GM21619 (cell line): ENCODE measurements around the gene ZNF480.
"Not testable (repeated sequence)": the region's sequence is repeated elsewhere in the genome, so short reads cannot be mapped to it uniquely, and the experiment has no call there.

ENCODE experiments used
- ATAC-seq: cut with Tn5 transposase; IDR thresholded peaks from one replicate; pipeline ENCODE4 v1.9.1; 2021; ENCODE audit not compliant: unreplicated experiment

ZNF480 gene

GRCh38 chr19:52336791-52337381 is 39.9 kb downstream of the ZNF480 start:
- no peak for ATAC-seq

GRCh38 chr19:52339022-52339421 is 42.1 kb downstream of the ZNF480 start:
- ATAC-seq = not testable (repeated sequence)

GRCh38 chr19:52343548-52343947 is 46.6 kb downstream of the ZNF480 start:
- no peak for ATAC-seq

GRCh38 chr19:52345162-52345561 is 48.2 kb downstream of the ZNF480 start:
- no peak for ATAC-seq

- ATAC-seq = no peak
Observed at GRCh38 chr19:52351512-52351911, 54.5 kb downstream of the ZNF480 start.

GRCh38 chr19:52366414-52366824 is 69.5 kb downstream of the ZNF480 start:
- no peak for ATAC-seq

- ATAC-seq = peak; percentile 89
Observed at GRCh38 chr19:52369559-52370340, 72.8 kb downstream of the ZNF480 start, which contains the start of gene ZNF880. Gene ZNF880 (plus strand): TSS chr19:52369923. CDS start chr19:52369966, 43 bp downstream.

GRCh38 chr19:52370341-52370710 is 73.4 kb downstream of the ZNF480 start:
- no peak for ATAC-seq
